Urinary bladder (tissue), 4 donors: ENCODE data around the gene ZMYND15. TPM values are rescaled to one million over a fixed set of nuclear protein-coding genes. Genes with fewer than 3 reads are reported as not detected.
A peak's percentile ranks its signal among the peaks of the same experiment; 100 is the strongest.
"Not testable (repeated sequence)": the region's sequence is repeated elsewhere in the genome, so short reads cannot be mapped to it uniquely, and the experiment has no call there.

ENCODE experiments used
- DNase-seq: peaks from one replicate; pipeline ENCODE4 v3.0.0-alpha.2; 2015; ENCODE audit errors: extremely low spot score
- H3K27ac ChIP-seq: one replicate; pipeline ENCODE4 v1.5.1; 2013; ENCODE audit warnings: low read depth, mild to moderate bottlenecking, moderate library complexity
- H3K36me3 ChIP-seq: one replicate; pipeline ENCODE4 v1.6.1; 2013; ENCODE audit warnings: mild to moderate bottlenecking, moderate library complexity; ENCODE audit not compliant: insufficient read depth
- H3K4me1 ChIP-seq: one replicate; pipeline ENCODE4 v1.6.1; 2013; ENCODE audit warnings: mild to moderate bottlenecking, moderate library complexity; ENCODE audit not compliant: insufficient read depth
- H3K4me3 ChIP-seq: one replicate; pipeline ENCODE4 v1.5.1; 2013; ENCODE audit warnings: low read depth, low read length
- WGBS: extraction: QIAGEN DNeasy Blood & Tissue Kit; methylation state at CpG from one replicate; pipeline ENCODE4 v1.1.7; 2013; 5-methylcytosine and 5-hydroxymethylcytosine counted together
- polyA plus RNA-seq: library from polyadenylated mRNA; stranded (reverse); fragments of 200-250 nt; gene quantifications from one replicate; pipeline ENCODE4 v1.2.3, GENCODE V29; 2013
- total RNA-seq: library from RNA; depleted of rRNA; stranded (reverse); fragments of >200 nt; gene quantifications from one replicate; pipeline ENCODE4 v1.2.3, GENCODE V29; 2014
- donor health status: healthy with polysubstance abuse.
- donor health status: healthy.

The ZMYND15 gene, protein sequence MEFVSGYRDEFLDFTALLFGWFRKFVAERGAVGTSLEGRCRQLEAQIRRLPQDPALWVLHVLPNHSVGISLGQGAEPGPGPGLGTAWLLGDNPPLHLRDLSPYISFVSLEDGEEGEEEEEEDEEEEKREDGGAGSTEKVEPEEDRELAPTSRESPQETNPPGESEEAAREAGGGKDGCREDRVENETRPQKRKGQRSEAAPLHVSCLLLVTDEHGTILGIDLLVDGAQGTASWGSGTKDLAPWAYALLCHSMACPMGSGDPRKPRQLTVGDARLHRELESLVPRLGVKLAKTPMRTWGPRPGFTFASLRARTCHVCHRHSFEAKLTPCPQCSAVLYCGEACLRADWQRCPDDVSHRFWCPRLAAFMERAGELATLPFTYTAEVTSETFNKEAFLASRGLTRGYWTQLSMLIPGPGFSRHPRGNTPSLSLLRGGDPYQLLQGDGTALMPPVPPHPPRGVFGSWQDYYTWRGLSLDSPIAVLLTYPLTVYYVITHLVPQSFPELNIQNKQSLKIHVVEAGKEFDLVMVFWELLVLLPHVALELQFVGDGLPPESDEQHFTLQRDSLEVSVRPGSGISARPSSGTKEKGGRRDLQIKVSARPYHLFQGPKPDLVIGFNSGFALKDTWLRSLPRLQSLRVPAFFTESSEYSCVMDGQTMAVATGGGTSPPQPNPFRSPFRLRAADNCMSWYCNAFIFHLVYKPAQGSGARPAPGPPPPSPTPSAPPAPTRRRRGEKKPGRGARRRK
- 0.42 TPM for total RNA-seq
- polyA plus RNA-seq, result 0.60 TPM

DNA sequence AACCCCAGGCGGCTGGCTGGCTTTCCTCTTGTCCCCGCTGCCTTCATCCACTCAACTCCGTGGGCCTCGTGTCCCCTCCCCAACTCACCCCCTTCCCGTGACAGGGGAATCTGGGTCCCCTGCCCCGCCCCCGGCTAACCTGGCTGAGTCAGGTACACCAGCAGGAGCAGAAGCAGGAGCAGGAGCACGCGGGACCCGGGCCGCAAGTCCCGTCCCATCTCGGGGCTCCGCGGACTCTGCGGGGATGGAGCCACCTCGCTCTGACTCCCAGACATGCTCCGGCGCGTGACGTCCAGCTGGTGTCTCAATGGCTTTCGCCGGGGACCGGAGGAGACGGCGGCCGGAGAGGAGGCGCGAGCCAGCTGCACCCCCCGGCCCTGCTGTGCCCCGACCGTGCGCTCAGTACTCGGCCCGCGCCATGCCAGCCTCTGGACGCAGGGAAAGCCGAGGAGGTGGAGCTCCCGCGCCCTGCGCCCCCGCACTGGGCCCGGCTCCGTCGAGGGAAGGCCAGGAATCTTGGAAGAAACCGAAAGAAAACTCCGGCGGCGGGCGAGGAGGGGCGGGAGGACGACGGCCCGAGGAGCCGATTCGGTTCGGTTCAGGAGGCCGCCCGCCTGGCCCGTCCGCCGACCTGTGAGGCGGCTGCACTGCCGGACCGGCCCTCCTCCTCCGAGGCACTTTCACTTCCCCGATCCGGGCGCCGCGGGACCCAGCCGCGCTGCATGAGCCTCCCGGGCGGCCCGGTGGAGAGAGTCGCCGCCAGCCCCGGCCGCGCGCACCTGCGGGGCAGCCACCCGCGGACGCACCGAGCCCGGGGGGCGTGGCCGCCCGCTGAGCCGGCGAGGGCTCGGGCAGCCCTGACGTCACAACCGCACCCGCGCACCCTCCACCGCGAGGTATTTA lies at the start of gene ZMYND15, which contains the start of gene CXCL16:
TSS of gene ZMYND15 (plus strand) at position 712 of the 903 bp plus-strand sequence. CDS start 716 bp downstream, outside the sequence.
TSS of gene CXCL16 (minus strand) at position 807 of the 903 bp plus-strand sequence. CDS start at position 218, 589 bp downstream.
- Histone ChIP-seq H3K27ac (no peak within 1 kb of the TSS), H3K36me3 (no peaks in the 10 kb centered on the region), H3K4me3 (peak within 1 kb of the TSS; percentile 64), H3K4me1 (no peaks in the 10 kb centered on the region)
- no peak for DNase-seq
- under 1% methylated on average over 100 of the region's 100 CpGs for WGBS

DNA sequence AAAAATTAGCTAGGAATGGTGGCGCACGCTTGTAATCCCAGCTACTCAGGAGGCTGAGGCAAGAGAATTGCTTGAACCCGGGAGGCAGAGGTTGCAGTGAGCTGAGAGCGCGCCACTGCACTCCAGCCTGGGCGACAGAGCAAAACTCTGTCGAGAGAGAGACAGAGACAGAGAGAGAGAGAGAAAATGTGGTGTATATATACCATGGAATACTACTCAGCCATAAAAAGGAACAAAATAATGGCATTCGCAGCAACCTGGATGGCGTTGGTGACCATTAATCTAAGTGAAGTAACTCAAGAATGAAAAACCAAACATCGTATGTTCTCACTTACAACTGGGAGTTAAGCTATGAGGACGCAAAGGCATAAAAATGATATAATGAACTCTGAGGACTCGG lies 49.8 kb upstream of the ZMYND15 start:
- not testable (repeated sequence) for H3K4me1 ChIP-seq, DNase-seq, H3K27ac ChIP-seq, H3K36me3 ChIP-seq, H3K4me3 ChIP-seq
- 95% methylated on average over 12 of the region's 12 CpGs for WGBS

DNA sequence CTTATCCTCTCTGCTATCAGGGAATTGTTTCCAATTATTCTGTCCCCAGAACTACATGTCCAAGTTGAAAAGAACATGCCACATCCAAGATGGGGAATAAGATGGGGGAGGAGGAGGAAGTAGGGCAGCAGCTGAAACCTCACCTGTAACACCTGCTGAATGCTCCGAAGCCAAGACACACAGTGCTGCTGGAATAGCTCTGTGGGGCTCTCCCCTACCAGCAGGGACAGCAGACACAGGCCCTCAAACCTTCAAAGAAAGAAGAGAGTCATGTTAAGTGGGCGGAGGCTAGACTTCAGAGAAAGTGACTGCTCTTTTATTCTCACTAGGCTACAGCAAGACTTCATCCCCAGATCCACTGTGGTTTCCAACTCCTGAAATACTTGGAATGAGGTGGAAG lies 48.9 kb upstream of the ZMYND15 start:
- Histone ChIP-seq H3K4me1 (no peaks in the 10 kb centered on the region), H3K36me3 (no peaks in the 10 kb centered on the region), H3K27ac (no peak overlapping the region), H3K4me3 (no peak overlapping the region)
- no peak for DNase-seq
- 92% methylated on average over 2 of the region's 2 CpGs for WGBS

DNA sequence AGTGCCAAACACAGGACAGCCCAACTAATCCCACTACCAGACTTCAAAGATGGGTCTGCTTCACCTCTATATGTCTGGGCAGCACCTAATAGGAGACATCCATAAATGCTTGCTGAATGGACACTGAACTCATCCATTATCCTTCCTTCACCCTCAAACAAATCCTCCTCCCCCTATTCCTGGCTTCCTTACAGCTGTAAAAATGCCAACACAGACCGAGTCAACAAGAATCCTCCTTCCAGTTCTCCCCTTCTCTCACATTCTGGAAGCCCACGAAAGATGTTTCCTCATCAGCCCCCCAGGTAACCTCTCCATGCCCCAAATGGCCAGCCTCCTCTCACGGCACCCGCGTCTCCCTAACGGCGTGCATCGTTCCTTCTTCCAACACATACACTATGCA lies 47.9 kb upstream of the ZMYND15 start:
- 51% methylated on average over 8 of the region's 8 CpGs for WGBS
- no peak for DNase-seq
- no peaks in the 10 kb centered on the region for H3K36me3 ChIP-seq
- H3K4me3 ChIP-seq, result no peak overlapping the region
- H3K27ac ChIP-seq, result no peak overlapping the region
- no peaks in the 10 kb centered on the region for H3K4me1 ChIP-seq

DNA sequence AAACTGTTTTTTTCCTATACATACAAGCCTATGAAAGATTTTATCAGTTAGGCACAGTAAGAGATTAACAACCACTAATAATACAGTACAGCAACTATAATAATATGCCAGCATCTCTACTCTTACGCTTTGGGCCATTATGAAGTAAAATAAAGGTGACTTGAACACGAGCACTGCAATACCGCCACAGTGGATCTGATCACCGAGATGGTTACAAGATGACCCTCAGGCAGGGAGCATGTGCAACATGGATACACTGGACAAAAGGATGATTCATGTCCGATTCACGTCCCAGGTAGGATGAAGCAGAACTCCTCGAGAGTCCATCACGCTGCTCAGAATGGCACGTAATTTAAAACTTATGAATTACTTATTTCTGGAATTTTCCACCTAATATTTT lies 46.2 kb upstream of the ZMYND15 start:
- 90% methylated on average over 9 of the region's 9 CpGs for whole genome bisulfite sequencing
- H3K36me3 ChIP-seq, result no peaks in the 10 kb centered on the region
- H3K4me1 ChIP-seq, result no peaks in the 10 kb centered on the region
- H3K27ac ChIP-seq, result no peak overlapping the region
- H3K4me3 ChIP-seq, result no peak overlapping the region
- DNase-seq, result no peak

DNA sequence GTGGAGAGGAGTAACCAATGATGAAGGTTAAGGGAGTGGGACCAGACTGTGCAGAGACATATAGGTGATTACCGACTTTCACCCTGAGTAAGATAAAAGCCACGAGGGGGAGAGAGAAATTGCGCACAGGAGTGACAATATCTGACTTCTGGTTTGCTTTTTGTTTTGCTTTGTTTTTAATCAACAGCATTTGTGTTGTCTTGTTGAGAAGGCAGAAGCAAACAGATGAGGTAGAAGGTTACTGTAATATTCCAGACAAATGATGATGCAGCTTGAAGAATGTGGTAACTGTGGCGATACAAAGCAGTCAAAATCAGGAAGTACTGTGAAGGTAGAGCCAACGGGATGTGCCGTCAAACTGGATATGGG lies 43.2 kb upstream of the ZMYND15 start:
- Histone ChIP-seq H3K27ac (no peak overlapping the region), H3K4me1 (no peaks in the 10 kb centered on the region), H3K4me3 (no peak overlapping the region), H3K36me3 (no peaks in the 10 kb centered on the region)
- 83% methylated on average over 6 of the region's 6 CpGs for WGBS
- no peak for DNase-seq

DNA sequence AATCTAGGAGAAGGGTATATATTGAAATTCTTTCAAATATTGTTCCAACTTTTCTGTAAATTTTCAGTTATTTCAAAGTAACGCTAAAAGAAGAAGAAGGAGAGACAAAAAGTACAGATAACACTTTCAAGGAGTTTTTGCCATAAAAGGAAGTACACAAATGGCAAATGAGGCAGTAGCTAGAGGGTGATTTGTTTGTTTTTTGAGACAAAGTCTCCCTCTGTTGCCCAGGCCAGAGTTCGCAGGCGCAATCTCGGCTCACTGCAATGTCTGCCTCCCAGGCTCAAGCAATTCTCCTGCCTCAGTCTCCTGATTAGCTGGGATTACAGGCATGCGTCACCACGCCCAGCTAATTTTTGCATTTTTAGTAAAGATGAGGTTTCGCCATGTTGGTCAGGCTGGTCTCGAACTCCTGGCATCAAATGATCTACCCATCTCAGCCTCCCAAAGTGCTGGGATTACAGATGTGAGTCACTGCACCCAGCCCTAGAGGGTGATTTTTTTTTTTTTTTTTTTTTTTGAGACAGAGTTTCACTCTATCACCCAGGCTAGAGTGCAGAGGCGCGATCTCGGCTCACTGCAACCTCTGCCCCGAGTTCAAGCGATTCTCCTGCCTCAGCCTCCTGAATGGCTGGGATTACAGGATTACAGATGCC lies 40.1 kb upstream of the ZMYND15 start:
- H3K4me1 ChIP-seq, H3K27ac ChIP-seq, H3K36me3 ChIP-seq, H3K4me3 ChIP-seq, DNase-seq: not testable (repeated sequence)
- 91% methylated on average over 13 of the region's 13 CpGs for WGBS

DNA sequence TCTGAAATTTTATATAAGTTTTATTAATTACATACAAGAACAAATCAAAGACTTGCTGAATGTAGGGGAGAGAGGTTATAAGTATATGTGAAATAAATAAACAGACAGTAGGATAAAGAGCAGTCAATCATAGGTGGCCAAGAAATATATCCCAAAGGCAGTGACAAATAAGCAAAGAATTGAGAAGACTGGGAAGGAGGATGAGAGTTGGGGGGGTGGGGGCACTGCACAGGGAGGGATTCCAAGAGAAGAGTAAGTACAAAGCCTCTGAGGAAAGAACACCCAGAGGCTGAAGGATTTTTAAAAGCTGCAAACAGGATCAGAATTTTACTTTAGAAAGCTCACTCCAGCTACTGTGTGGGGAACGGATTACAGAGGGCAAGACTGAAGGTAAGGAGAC lies 38.5 kb upstream of the ZMYND15 start:
- Histone ChIP-seq H3K36me3 (no peaks in the 10 kb centered on the region), H3K4me1 (no peaks in the 10 kb centered on the region), H3K4me3 (no peak overlapping the region), H3K27ac (no peak overlapping the region)
- DNase-seq, result no peak
- WGBS, result 78% methylated on average over 1 of the region's 1 CpG

DNA sequence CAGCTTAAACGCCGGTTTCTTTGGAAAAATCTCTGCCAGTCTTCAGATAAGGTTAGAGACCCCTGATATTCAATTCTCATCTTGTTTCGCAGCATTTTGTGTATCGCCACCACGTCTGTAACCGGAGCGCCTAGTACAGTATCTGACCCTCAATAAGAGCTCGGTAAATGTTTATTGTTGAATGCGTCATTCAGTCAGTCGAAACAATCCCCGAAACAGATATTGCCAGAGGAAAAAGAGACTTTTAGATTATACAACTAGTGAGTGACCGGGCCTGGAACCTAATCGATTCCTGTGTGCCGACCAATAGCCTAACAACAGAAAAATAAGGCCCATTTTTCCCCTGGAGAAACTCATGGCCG lies 36.3 kb upstream of the ZMYND15 start:
- Histone ChIP-seq H3K4me3 (peak overlapping the region; percentile 96), H3K4me1 (no peaks in the 10 kb centered on the region), H3K27ac (no peak overlapping the region), H3K36me3 (no peaks in the 10 kb centered on the region)
- no peak for DNase-seq
- 4% methylated on average over 15 of the region's 15 CpGs for WGBS

DNA sequence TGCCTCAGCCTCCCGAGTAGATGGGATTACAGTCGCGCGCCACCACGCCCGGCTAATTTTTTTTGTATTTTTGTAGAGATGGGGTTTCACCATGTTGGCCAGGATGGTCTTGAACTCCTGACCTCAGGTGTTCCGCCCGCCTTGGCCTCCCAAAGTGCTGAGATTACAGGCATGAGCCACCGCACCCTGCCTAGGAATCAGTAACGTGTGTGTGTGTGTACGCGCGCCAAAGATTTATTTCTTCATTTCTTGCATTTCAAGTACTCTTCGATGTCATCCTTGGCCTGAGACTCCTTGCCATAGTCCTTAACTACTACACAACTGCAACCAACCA lies 35.1 kb upstream of the ZMYND15 start:
- DNase-seq, H3K4me1 ChIP-seq, H3K36me3 ChIP-seq, H3K27ac ChIP-seq: not testable (repeated sequence)
- 43% methylated on average over 14 of the region's 14 CpGs for WGBS
- peak overlapping the region; percentile 96 for H3K4me3 ChIP-seq

DNA sequence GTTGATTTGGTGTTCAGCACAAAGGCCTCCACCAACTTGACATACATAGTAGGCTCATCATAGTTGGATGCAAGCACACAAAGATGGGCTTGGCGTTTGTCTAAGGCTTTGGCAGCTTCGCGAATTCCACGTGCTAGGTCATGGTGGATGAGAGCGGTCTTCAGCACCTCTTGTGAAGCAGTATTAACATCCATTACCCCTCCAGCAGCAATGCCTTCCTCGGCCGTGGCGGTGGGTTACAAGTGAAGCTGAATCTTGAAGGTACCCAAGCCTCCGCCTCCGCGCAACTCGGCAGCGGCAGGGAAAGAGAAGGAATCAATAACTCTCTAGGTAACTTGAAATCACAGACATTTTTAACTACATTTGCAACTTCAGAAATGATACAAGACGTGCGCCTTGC lies 34.6 kb upstream of the ZMYND15 start:
- no peak for DNase-seq
- H3K4me1 ChIP-seq, result no peaks in the 10 kb centered on the region
- H3K27ac ChIP-seq, result no peak overlapping the region
- no peaks in the 10 kb centered on the region for H3K36me3 ChIP-seq
- no peak overlapping the region for H3K4me3 ChIP-seq
- WGBS, result 92% methylated on average over 15 of the region's 15 CpGs

DNA sequence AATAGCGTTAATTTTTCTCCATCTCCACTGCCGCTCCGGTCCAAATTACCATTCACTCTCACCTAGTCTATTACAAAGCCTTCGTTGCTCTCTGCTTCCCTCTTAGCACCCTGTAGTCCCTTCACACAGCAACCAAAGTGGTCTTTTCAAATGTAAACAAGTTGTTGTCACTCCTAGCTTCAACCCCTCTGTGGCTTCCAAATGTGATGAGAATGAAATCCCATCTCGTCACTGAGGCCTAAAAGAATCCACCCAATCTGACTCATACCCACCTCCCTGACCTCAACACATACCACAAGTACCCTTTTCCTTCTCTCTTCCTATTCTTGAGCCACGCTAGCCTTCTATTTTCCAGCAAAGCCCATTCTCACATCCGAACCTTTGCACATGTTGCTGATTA lies 33.5 kb upstream of the ZMYND15 start:
- H3K36me3 ChIP-seq, result no peaks in the 10 kb centered on the region
- no peak for DNase-seq
- 73% methylated on average over 7 of the region's 7 CpGs for WGBS
- peaks cover under 1% of the 10 kb centered on the region for H3K4me1 ChIP-seq
- H3K4me3 ChIP-seq, result no peak overlapping the region
- no peak overlapping the region for H3K27ac ChIP-seq

DNA sequence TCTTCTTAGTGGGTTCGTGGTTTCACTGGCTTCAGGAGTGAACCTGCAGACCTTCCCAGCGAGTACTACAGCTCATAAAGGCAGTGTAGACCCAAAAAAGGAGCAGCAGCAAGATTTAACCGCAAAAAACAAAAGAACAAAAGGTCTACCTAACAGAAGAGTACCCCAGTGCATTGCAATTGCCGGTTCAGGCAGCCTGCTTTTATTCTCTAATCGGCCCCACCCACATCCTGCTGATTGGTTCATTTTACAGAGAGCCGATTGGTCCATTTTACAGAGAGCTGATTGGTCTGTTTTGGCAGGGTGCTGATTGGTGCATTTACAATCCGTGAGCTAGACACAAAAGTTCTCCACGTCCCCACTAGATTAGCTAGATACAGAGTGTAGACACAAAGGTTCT lies 31.2 kb upstream of the ZMYND15 start:
- no peak for DNase-seq
- peaks cover 2% of the 10 kb centered on the region for H3K4me1 ChIP-seq
- no peak overlapping the region for H3K27ac ChIP-seq
- no peaks in the 10 kb centered on the region for H3K36me3 ChIP-seq
- H3K4me3 ChIP-seq, result no peak overlapping the region
- WGBS, result 84% methylated on average over 8 of the region's 8 CpGs
